WTC11 (cell line): ENCODE measurements around the gene RIC8B. TPM values are rescaled to one million over a fixed set of nuclear protein-coding genes. Genes with fewer than 3 reads are reported as not detected.

Experiments used
- ATAC-seq: fragments of 200-7000 bp; cut with Tn5 transposase; 2 replicates; pipeline ENCODE4 v1.10.0; 2021; ENCODE audit warnings: mild to moderate bottlenecking, moderate library complexity
- CTCF ChIA-PET: fragments of 300-600 bp; sonication (Branson Sonifier 250); formaldehyde crosslinking; loops from one replicate; lab custom pipeline; 2021; ENCODE audit warnings: antibody characterized with exemption; lab: Charles Lee
- POLR2A ChIA-PET: fragments of 350-600 bp; sonication (Branson Sonifier 250); formaldehyde crosslinking; loops from one replicate; lab custom pipeline; 2021; ENCODE audit warnings: antibody characterized with exemption; lab: Charles Lee
- DNase-seq: peaks from one replicate; pipeline ENCODE4 v3.0.0; 2021; ENCODE audit warnings: low spot score
- H3K27ac Mint-ChIP-seq: 2 replicates; pipeline ENCODE4 v1.8.0; 2021; ENCODE audit warnings: mixed read lengths
- H3K27me3 Mint-ChIP-seq: 2 replicates; pipeline ENCODE4 v1.8.0; 2021; ENCODE audit warnings: low read depth, mild to moderate bottlenecking, moderate library complexity, mixed read lengths
- H3K36me3 Mint-ChIP-seq: 2 replicates; pipeline ENCODE4 v1.8.0; 2021; ENCODE audit warnings: mixed read lengths
- H3K4me1 Mint-ChIP-seq: 2 replicates; pipeline ENCODE4 v1.8.0; 2022; ENCODE audit warnings: mixed read lengths
- H3K4me3 Mint-ChIP-seq: 2 replicates; pipeline ENCODE4 v1.8.0; 2021; ENCODE audit warnings: mild to moderate bottlenecking, moderate library complexity, mixed read lengths
- H3K9me3 Mint-ChIP-seq: 2 replicates; pipeline ENCODE4 v1.8.0; 2021; ENCODE audit warnings: mixed read lengths
- ATF1 ChIP-seq: sonication (generic); formaldehyde crosslinking; IDR thresholded peaks from 2 replicates; pipeline ENCODE4 v1.8.1; 2023; ENCODE audit warnings: mild to moderate bottlenecking, moderate library complexity, missing genetic modification reagents
- CTCF ChIP-seq: fragments of 200-600 bp; IDR thresholded peaks from 2 replicates; pipeline ENCODE4 v1.8.0; 2022; ENCODE audit warnings: antibody characterized with exemption
- FOXJ3 ChIP-seq: sonication (generic); formaldehyde crosslinking; IDR thresholded peaks from 2 replicates; pipeline ENCODE4 v1.9.0; 2021; ENCODE audit warnings: missing genetic modification reagents, mild to moderate bottlenecking, borderline replicate concordance
- GABPB1 ChIP-seq: sonication (generic); formaldehyde crosslinking; IDR thresholded peaks from 2 replicates; pipeline ENCODE4 v1.8.1; 2023; ENCODE audit warnings: mild to moderate bottlenecking, missing genetic modification reagents
- MXD4 ChIP-seq: fragments of 250-450 bp; sonication (Bioruptor Pico); IDR thresholded peaks from 2 replicates; pipeline ENCODE4 v1.8.0; 2021; ENCODE audit warnings: mild to moderate bottlenecking, moderate library complexity, borderline replicate concordance
- NR3C1 ChIP-seq: sonication (generic); formaldehyde crosslinking; conservative IDR thresholded peaks from 2 replicates; pipeline ENCODE4 v1.8.1; 2023; ENCODE audit warnings: low read depth, mild to moderate bottlenecking, missing genetic modification reagents
- RORB ChIP-seq: fragments of 250-450 bp; sonication (Bioruptor Pico); IDR thresholded peaks from 2 replicates; pipeline ENCODE4 v1.9.0; 2021; ENCODE audit warnings: mild to moderate bottlenecking
- ZNF281 ChIP-seq: sonication (generic); formaldehyde crosslinking; IDR thresholded peaks from 2 replicates; pipeline ENCODE4 v1.8.0; 2023; ENCODE audit warnings: mild to moderate bottlenecking, missing genetic modification reagents
- total RNA-seq: library from RNA; stranded (reverse); gene quantifications from 3 replicates; pipeline ENCODE4 v1.2.3, GENCODE V29; 2021
- TF ChIP-seq, protein P1 (sequence below): fragments of 250-450 bp; sonication (Bioruptor Pico); conservative IDR thresholded peaks from 2 replicates; pipeline ENCODE4 v1.9.0; 2021; ENCODE audit warnings: mild to moderate bottlenecking
- TF ChIP-seq, protein P2 (sequence below): sonication (generic); formaldehyde crosslinking; IDR thresholded peaks from 2 replicates; pipeline ENCODE4 v1.8.0; 2022; ENCODE audit warnings: mild to moderate bottlenecking, missing genetic modification reagents
- TF ChIP-seq, protein P3 (sequence below): sonication (generic); formaldehyde crosslinking; IDR thresholded peaks from 2 replicates; pipeline ENCODE4 v1.8.0; 2022; ENCODE audit warnings: missing genetic modification reagents

RIC8B gene
- total RNA-seq, 1 experiment from 2014 or later = 20.2 TPM

DNA sequence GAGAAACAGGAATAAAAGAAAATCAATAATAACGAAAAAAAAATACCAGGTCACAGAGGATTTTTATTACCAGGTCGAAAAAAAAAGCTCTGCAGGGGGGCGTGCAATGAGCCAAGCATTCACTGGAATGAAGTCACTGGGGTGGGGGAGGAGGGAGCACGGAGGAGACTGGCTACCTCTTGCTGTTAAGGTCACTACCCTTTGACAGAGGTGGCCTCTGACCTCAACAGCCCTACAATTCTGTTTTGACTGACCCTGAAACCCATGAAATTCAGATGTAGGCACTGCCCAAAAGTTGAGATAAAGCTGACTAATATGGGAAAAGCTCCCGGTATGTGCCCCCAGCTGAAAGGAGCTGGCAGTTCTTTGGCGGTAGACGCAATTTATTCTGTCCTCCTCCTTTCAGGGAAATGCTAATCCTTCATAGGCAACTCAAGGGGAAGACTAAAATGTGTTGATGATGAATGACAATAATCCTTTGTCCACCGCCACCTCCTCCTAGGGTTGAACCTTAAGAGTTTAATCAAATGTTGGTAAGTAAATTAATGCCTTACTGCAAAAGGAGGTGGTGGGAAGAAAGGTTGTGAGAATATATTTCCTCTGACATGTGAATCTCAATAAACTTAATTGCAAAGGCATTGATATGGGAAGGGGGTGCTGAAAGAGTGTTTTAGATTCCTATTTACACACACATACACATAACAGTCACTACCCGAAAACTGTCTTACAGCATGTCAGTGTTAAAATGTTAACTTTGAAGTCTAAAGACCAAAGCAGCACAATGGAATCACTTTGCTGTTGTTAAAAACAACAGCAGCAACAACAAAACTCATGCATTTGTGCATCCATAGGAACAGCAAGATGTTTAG, 6.3 kb upstream of the RIC8B start (continued):
- TF ChIP-seq, protein P1, sequence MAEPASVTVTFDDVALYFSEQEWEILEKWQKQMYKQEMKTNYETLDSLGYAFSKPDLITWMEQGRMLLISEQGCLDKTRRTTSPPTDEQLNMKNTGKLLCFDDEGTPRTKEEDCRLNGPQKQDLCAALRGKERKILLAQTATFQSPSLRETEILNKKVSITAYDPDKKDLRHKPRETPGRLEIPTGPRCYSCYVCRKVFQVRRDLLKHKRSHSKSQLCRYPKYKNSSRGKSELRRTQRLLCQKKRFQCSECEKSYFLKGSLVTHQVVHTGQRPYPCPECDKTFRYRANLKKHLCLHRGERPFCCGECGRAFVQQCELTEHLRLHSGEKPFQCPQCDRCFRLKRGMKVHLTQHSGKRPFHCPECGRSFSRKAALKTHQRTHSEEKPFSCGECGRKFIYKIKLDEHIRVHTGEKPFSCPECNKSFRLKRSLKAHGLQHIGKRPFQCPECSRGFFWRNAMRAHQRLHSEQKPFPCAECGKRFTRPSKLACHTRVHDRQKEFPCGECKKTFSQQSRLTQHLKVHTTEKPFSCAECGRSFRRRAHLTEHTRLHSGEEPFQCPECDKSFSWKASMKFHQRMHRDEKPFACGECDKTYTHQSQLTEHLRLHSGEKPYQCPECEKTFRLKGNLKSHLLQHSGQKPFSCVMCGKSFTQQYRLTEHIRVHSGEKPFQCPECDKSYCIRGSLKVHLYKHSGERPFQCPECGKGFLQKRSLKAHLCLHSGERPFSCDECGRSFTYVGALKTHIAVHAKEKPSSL = no peak
- TF ChIP-seq GABPB1 (CRISPR knock-in tag) (no peak), ZNF281 (CRISPR knock-in tag) (no peak), FOXJ3 (CRISPR knock-in tag) (no peak), CTCF (no peak)
- TF ChIP-seq, protein P2, sequence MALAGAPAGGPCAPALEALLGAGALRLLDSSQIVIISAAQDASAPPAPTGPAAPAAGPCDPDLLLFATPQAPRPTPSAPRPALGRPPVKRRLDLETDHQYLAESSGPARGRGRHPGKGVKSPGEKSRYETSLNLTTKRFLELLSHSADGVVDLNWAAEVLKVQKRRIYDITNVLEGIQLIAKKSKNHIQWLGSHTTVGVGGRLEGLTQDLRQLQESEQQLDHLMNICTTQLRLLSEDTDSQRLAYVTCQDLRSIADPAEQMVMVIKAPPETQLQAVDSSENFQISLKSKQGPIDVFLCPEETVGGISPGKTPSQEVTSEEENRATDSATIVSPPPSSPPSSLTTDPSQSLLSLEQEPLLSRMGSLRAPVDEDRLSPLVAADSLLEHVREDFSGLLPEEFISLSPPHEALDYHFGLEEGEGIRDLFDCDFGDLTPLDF (CRISPR knock-in tag) = no peak

DNA sequence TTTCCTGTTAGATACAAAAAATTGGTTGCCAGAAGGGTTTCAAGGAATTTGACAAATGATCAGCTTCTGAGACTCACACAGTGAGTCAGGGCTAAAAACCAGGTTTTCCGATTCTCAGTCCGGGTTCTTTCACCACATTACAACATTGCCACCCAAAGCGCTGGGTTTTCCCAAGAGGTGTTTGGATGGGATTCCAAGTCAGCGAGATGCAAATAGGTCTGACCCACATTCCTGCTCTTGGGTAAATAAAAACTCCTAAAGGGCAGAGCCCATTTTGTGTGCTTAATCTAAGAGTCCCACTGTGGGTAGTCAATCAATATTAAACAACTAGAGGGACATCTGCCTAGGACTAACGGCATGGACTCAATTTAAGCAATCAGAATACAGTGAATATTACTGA, 5.4 kb upstream of the RIC8B start:
- Mint-ChIP-seq H3K27ac (peak overlapping the region; percentile 94), H3K4me1 (peaks cover 71% of the 10 kb centered on the region), H3K9me3 (no peaks in the 10 kb centered on the region; the same call in 1 of the 2 replicates), H3K36me3 (no peaks in the 10 kb centered on the region; the same call in 1 of the 2 replicates), H3K27me3 (no peaks in the 10 kb centered on the region), H3K4me3 (peak overlapping the region; percentile 60)
- ChIA-PET POLR2A (no interaction called here), CTCF (no interaction called here)
- TF ChIP-seq, protein P3, sequence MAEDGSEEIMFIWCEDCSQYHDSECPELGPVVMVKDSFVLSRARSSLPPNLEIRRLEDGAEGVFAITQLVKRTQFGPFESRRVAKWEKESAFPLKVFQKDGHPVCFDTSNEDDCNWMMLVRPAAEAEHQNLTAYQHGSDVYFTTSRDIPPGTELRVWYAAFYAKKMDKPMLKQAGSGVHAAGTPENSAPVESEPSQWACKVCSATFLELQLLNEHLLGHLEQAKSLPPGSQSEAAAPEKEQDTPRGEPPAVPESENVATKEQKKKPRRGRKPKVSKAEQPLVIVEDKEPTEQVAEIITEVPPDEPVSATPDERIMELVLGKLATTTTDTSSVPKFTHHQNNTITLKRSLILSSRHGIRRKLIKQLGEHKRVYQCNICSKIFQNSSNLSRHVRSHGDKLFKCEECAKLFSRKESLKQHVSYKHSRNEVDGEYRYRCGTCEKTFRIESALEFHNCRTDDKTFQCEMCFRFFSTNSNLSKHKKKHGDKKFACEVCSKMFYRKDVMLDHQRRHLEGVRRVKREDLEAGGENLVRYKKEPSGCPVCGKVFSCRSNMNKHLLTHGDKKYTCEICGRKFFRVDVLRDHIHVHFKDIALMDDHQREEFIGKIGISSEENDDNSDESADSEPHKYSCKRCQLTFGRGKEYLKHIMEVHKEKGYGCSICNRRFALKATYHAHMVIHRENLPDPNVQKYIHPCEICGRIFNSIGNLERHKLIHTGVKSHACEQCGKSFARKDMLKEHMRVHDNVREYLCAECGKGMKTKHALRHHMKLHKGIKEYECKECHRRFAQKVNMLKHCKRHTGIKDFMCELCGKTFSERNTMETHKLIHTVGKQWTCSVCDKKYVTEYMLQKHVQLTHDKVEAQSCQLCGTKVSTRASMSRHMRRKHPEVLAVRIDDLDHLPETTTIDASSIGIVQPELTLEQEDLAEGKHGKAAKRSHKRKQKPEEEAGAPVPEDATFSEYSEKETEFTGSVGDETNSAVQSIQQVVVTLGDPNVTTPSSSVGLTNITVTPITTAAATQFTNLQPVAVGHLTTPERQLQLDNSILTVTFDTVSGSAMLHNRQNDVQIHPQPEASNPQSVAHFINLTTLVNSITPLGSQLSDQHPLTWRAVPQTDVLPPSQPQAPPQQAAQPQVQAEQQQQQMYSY (CRISPR knock-in tag) = peak; percentile 64; the same call in 1 of the 2 replicates
- TF ChIP-seq NR3C1 (CRISPR knock-in tag) (no peak), MXD4 (CRISPR knock-in tag) (no peak), ATF1 (CRISPR knock-in tag) (no peak), RORB (CRISPR knock-in tag) (no peak)
- DNase-seq (peak; percentile 51), ATAC-seq (peak; percentile 14)
